ENCODE data around the gene MTMR6.
"Not testable (repeated sequence)": the region's sequence is repeated elsewhere in the genome, so short reads cannot be mapped to it uniquely, and the experiment has no call there.

The MTMR6 gene

DNA sequence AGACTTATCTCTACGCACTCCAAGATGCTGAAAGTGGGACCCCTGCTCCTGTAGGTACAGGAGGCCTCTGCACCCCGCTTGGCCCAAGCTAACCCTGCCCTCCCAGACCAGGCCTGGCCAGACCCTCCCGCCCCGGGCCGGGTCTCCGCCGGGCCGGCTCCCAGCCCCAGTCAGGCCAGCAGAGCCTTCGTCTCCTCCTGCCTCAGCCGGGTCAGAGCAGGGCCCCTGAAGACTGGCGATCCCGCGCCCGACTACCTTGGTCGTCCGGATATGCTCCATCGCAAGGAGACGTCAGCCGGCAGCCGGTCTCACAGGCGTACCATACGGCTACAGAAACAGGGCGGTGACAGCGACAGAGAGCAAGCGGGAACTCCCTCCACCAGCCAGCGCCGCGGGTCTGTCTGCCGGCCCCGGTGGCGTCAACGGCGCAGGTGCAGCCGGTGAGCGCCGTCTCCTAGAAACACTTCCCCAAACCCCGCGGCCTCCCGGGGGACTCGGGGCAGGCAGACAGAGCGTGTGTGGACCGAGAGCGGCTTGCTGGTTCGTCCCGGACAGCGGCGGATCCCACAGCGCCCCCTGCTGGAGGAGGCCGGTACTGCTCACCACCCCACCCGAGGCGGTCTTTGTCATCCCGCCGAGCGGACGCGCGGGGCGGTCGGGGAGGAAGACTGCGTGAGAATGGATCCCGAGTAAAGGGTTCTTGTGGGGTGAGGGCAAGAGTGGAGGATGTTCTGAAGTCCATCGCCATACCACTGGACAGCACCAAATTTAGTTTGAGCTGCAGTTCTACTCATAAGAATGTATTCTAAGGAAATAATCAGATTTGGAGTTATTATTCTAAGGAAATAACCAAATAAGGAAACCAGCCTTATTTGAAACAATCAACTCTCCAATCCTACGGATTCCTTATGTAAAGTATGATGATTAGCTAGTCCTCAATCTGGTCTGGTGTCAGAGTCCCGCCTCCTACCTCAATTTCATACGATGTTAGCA lies at the start of gene MTMR6:
MTMR6 (minus strand) TSS at position 520 of the 993 bp plus-strand sequence; CDS start at position 279, 241 bp downstream.
- DNase-seq = peak; percentile 75 to 94 (median 89)

DNA sequence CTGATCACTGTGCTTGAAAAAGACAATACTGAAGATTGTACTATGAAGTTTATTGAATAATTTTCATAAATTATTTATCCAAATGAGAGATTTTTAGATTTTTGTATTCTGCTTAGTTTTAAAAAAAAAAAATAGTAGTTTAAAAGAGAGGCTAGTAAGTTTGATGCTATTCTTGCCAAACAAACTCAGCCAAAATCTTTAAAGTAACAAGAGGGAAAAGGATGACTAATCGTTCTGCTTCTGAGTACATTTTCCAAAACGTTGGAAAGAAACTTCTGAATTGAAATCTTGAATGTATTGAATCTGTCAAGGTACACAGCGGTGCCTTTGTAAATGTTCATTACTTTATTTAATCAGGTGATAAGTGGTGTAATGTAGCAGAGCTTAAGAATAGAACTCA lies 48.6 kb upstream of the MTMR6 start:
- no peak for DNase-seq

DNA sequence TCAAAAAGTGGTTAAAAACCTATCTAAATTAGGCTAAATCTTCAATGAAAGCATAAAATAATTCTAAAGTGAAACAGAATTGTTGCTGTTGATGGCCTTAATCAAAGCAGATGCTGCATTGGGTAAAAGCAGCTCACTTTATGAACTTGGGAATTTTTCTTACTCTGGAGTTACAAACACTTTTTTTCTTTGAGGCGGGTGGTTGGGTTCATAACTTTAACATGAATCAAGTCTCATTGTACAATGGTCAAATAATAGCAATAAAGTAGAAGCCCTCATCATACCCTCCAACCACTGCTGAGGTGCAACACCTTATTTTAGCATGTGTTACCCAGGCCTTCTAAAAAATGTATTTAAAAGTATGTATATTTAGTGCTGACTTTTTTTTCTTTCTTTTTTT lies 43.3 kb upstream of the MTMR6 start:
- DNase-seq = no peak

DNA sequence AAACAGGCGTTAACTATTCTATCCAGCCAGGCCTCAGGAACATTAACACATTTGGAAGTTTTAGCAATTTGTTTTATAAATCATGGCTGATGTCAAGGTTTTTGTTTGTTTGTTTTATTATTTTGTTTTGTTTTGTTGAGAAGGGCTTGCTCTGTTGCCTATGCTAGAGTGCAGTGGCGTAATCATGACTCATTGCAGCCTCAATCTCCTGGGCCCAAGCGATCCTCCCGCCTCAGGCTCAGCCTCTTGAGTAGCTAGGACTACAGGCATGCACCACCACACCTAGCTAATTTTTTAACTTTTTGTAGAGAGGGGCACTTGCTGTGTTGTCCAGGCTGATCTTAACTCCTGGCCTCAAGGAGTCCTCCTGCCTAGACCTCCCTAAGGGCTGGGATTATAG lies 42.4 kb upstream of the MTMR6 start:
- DNase-seq = no peak

DNA sequence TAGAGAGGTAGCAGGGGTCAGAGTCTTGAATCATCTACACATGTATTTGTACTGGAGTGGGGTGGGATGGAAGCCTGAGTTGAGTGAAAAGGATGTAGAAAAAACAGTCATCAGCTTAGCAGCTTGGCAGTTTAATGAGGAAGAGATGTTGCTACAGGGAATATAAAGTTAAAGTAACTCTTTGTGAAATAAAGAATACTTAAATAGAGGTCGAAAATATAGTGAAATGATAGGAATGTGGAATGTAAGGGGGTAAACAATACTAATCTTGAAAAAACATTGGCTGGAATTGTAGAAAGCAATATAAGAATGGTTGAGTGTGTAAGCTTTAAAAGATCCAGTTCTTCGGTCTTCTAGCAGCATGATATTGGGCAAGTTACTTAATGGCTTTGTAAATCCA lies 36.8 kb upstream of the MTMR6 start:
- no peak for DNase-seq

DNA sequence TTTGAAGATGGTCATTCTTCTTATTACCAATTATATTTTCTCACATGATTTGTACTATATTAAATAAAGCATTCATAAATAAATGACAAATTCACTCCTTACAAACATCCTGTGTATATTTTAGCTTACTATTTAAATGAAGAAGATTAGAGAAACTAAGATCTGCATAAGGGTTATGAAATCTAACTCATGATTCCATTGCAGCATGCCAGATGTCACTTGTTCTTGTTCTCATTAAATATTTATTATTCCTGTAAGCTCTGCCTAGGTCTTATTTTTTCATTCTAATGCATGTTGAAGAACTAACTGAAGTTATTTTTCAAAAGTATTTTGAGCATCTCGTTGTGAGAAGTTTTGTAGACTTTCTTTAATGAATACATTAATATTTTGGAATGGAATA lies 32.5 kb upstream of the MTMR6 start:
- no peak for DNase-seq

DNA sequence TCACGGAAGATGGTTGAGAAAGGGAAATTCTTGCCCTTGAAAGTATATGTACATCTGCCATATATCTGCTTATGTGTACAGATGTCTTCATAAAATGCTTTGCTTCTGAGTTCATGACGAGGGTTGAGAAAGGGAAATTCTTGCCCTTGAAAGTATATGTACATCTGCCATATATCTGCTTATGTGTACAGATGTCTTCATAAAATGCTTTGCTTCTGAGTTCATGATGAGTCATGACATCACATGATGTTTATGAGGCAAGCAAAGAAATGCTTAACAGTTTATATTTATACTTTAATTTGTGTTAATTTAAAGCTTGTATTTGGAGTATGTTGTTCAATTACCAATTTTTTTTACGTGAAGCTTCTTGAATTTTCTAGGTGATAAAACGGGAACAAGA lies 31.7 kb upstream of the MTMR6 start:
- DNase-seq = not testable (repeated sequence)

DNA sequence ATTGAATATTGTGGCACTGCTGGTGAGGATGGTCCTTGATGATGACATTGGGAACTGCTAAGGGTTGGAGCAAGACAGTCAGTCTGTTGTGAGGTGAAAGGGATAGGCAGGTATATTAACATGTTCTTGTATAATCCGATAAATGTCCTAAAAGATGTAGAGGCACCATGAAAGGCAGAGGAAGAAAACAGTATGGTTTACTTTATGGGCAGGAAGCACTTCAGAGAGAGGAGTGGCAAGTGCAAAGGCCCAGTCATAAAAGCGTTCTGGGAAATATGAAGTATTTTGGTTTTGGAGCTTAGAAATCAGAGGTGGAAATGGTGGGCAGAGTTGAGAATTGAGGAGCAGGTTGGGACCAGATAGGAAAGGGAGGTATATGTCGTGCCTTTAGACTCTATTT lies 23.6 kb upstream of the MTMR6 start:
- no peak for DNase-seq

DNA sequence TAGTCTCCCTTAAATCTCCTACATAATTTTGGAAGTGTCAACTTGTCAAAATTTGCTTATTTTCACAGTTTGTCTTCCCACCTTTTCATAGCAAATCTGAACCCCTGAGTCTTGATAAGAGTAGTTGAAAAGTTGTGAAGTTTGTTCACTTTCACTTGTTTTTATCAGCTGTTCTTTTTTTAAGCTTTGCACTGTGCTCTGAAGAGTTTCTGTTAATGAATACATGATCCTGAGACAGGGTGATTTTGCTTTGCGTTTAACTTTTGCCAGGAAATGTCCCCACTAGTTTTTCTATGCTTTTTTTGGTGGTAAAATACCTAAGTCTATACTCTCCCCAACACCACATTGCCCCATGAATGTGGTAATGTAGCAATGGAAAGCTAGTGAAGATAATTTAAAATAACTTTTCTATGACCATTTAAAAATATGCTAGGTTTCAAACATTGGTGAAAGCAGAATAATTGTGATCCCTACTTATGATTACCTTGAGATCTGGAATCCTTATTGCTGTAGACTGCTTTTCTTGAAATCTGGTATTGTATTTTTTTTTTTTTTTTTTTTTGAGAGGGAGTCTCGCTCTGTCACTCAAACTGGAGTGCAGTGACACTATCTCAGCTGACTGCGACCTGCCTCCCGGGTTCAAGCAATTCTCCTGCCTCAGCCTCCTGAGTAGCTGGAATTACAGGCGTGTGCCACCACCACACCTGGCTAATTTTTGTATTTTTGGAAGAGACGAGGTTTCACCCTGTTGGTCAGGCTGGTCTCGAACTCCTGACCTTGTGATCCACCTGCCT lies 19.6 kb upstream of the MTMR6 start:
- no peak for DNase-seq

DNA sequence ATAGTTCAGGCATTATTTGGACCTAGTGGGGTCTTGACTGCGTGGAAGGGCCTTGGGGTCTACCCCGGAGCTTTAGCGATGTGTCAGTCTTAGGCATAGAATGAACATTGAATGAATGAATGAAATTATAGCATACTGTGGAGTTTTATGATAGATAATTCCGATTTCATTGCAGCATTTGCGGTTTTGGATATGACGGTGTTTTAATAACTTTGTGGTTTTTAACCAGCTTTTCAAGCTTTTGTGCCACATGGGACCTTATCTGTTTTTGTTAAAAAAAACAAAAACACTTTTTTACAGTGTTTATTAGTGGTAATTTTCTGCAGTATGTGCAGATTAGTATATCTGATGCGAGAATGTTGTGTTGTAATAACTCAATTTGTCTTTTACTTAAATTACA lies 14.8 kb upstream of the MTMR6 start:
- no peak for DNase-seq

DNA sequence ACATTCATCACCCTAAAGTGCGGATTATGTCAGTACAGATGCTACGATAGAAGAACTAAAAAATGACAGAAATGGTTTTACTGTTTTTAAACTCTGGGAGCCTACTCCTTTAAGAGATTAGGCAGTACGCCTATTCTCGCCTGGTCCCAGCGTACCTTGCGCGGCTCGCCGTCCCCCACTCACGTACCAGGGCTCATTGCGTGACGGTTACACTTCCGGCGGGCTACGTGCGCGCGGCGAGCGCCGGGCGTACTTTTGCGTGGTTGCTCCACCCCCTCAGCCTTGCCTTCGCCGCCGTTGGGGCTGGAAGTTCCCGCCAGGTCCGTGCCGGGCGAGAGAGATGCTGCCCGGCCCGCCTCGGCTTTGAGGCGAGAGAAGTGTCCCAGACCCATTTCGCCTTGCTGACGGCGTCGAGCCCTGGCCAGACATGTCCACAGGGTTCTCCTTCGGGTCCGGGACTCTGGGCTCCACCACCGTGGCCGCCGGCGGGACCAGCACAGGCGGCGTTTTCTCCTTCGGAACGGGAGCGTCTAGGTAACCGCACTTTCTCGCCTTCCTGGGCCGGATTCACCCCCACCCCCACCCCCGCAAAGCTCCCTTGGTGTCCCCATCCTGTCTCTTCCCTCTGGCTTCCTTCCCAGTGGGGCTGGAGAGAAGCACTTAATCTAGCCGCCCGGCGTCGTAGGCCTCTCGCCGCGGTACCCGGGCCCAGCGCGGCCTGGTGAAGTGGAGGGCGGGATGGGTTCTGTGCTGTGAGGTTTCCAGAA lies 14.2 kb upstream of the MTMR6 start, which contains the start of gene NUP58:
NUP58 (plus strand) TSS at position 279 of the 767 bp plus-strand sequence; CDS start at position 428, 149 bp downstream.
- DNase-seq = peak; percentile 58 to 96 (median 92)

DNA sequence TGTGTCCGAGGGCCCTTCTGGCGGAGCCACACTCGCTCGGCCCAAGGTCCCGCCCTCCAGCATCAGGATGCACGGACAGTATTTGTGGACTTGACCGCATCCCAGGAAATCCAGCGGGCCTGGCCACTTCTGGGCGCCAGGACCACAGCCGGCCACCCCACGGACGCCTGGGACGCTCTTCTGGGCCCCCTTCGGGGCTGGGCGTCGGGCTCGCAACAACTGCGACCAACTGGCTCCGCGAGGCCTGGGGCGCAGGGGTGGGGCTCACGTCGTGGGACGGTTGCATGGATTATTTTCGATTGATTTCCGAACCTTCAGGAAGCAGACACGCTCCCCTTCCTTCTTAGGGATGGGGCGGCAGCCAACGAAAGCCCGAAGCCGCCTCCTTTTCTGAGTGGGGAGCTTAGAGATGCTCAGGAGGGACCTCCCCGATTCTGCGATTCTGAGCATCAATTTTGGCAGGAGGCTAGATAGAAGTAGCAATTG lies 13.6 kb upstream of the MTMR6 start:
- peak in 10 of 14 donors; percentile 9 to 74 (median 66) for DNase-seq

DNA sequence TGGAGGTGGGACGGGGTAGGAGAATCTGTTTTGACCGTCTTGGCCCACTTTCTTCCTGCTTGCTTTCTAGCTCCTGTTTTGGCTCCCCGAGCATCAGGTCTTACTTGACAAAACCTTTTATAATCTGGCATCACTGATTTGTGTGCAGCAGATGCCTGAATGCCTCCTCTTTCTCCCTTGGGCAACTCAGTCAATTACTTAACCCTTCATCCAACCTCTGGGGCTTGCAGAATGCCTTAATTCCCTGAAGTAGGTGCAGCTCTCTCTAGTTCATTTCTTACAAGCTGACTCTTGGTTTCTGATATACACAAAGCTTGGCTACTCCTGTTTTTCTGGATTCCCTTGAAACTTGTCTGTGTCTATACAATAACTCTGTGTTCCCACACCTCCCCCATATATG lies 8.4 kb upstream of the MTMR6 start:
- DNase-seq = no peak

DNA sequence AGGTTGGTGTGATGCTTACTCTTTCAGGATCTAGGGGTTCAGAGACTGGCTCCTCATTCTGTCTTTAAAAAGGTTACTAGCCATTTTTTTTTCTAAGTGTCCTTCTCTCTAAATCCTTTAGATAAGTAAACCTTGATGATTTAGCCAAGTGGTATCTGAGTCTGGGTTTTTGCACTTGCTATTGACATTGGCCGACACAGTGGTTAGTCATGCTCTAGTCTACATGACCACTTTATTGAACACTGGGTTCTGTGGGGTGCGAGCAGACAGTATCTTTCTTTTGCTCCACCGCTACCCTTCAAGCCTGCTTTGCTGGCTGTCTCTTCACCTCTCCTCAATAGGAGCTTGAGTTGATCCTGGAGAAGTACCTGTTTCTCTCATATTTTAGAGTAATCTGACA lies 7.9 kb upstream of the MTMR6 start:
- DNase-seq = no peak

DNA sequence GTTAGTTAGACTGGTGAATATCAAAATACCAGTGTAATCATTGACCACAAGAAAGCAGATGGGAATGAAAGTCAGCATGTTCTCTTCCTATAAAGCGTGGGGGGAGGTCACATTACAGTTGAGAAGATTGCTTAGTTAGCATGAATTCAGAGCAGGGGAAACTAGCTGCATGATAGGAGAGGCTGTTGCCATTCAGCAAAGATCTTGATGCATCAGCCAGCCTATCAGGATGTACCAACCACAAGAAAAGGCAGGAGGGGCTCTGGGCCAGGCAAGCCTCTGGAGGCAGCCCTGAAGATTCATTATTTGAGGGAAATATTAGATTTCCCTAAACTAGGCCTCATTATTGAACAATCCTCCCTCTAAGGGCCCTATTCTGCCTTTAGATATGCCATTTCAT lies 5.0 kb upstream of the MTMR6 start:
- no peak for DNase-seq

DNA sequence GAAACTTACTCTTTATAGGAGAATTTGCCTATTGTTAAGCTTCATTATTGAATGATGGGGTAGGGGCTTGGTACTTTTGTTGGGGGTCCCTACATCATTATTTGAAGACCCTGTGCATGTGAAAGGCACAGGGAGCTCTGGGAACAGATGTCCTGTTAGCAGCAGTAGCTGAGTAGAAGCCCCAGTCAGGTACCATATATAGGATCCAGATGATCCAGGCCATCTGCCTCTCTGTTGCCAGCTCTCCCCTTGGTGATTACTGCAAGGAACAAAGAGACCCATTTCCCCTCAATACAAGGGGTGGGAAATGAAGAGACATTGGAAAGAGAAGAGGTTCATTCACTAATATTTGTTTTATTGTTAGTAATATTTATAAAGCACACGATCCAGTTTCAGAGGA lies 4.4 kb upstream of the MTMR6 start:
- no peak for DNase-seq

DNA sequence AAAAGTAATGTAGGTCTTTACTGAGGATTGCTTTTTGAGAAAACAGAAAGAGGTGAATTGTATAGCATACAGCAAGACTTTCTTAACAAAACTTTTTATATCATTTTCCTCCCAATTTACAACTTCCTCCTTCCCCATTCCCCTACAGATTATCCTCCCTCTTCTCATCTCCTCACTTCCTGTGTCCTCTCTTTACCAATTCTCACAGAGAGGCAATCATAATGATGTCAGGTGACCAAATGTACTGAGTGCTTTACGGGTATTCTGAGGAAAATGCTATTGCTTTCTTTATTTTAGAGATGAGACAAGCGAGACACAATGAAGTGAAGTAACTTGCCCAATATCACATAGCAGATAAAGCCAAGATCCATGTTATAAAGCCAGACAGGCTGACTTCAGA lies 1.7 kb upstream of the MTMR6 start:
- no peak for DNase-seq

DNA sequence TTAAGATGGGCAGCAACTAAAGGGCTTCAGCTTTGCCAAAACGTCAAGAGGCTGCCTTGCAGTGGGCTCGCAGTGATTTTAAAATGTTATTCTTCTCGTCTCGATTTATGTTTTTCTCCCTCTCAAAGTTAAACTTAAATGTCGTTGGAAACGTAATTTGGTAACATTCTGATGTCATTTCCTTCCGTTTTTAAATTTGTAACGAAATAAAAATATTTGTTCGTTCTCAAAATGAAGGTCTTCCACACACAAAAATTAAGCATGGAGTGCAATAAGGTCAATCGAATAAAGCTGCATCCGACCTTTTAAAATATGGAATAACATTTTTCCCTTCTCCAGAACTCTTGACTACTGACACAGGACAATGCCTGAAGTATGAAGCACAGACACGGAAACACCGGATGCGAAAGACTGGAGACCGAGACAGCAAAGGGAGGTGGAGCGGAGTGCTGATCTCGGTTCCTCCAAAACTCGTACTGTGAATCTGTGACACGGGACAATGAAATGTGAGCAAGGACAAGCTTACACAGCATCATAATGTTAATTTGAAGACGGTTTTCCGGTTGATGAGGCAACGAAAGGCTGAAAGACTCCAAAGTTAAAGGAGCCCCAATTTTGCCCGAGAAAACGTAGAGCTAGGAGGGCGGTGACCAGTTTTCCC lies 850 bp downstream of the MTMR6 start:
- peak in 6 of 14 donors; percentile 8 to 48 (median 28) for DNase-seq

DNA sequence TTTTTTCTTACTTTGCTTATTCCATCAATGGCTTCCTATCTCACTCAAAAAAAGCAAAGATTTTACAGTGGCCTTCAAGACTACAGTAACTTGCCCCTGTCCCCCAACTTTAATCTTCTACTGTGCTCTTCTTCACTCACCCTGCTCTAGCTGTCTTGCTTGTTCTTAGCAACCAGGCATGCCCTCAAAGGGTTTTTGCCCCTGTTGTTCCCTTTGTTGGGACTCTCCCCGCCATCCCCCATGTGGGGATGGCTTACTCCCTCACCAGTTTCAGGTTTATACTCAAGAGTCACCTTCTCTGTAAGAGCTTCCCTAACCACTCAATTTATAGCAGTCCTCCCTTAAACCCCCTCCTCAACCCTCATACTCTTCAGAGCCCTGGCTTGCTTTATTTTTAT lies 5.4 kb downstream of the MTMR6 start:
- DNase-seq = no peak

DNA sequence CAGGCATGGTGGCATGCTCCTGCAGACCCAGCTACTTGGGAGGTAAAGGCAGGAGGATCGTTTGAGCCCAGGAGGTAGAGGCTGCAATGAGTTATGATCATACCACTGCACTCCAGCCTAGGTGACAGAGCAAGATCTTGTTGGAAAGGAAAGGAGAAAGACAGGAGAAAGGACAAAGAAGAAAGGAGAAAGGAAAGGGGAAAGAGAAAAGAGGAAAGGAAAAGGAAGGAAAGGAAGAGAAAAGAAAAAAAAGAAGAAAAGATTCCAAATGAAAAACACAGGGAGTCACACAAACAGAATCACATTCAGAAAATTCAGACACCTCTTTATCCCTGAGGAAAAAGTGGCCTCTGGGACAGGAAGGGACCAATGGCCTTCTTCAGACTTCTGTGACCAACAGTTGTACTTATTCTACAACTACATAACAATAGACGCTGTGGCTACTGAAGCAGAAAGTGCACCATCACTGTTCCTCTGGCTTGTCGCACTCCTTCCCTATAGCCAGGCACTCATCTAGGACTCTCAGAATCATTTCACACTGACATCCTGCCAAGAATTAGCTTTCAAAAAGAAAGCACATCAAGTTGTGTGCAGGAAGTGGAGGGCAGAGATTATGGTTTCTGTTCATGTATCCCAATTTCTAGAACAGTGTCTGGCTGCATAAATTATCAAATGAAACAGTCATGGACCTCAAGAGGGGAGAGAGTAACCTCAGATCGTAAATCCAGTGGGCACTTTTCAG lies 5.9 kb downstream of the MTMR6 start:
- DNase-seq = no peak

DNA sequence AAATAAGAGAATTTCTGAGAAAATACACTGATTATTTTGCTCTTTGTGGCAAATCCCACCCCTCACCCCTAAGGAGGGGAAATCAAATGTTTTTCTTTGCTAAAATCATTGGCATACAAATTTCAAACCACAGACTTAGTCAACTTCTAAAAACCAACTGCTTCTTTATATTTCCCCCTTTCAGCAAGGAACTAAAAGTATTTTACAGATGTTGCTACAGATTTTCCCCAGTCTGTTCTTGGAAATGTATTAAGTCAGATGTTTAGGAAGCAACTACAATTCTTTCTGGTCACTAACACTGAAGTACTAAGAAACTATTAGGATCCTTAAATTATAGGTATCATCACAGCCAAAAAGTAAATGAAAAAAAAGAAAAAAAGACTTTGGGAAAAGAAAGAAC lies 6.9 kb downstream of the MTMR6 start:
- no peak for DNase-seq
